Loucy (cell line): ENCODE results near the gene H3-3A.

ENCODE experiments used
- H2AFZ ChIP-seq: fragments of 200-600 bp; sonication (generic); 2 replicates; pipeline ENCODE4 v1.6.0; 2016; ENCODE audit warnings: antibody characterized with exemption, mild to moderate bottlenecking, low read length, moderate library complexity
- H3F3A ChIP-seq: fragments of 200-600 bp; 2 replicates; pipeline ENCODE4 v1.6.0; 2016; ENCODE audit warnings: antibody characterized with exemption, low read depth, mild to moderate bottlenecking
- H3K27me3 ChIP-seq: fragments of 200-600 bp; sonication (generic); 2 replicates; pipeline ENCODE4 v1.6.1; 2014; ENCODE audit warnings: low read length, mild to moderate bottlenecking; ENCODE audit not compliant: insufficient read depth, poor library complexity, severe bottlenecking
- H3K36me3 ChIP-seq: fragments of 200-600 bp; sonication (generic); 2 replicates; pipeline ENCODE4 v1.6.1; 2016; ENCODE audit warnings: low read length; ENCODE audit not compliant: insufficient read depth
- H3K4me1 ChIP-seq: fragments of 200-600 bp; sonication (generic); 2 replicates; pipeline ENCODE4 v1.5.1; 2014; ENCODE audit warnings: low read length, mild to moderate bottlenecking; ENCODE audit not compliant: insufficient read depth, poor library complexity, severe bottlenecking
- H3K4me2 ChIP-seq: fragments of 200-600 bp; sonication (generic); 2 replicates; pipeline ENCODE4 v1.6.0; 2014; ENCODE audit warnings: antibody characterized with exemption, low read length, low read depth, mild to moderate bottlenecking; ENCODE audit not compliant: poor library complexity, severe bottlenecking
- H3K4me3 ChIP-seq: fragments of 200-600 bp; sonication (generic); 2 replicates; pipeline ENCODE4 v1.5.1; 2014; ENCODE audit warnings: low read length, mild to moderate bottlenecking, mixed read lengths; ENCODE audit not compliant: poor library complexity, severe bottlenecking
- H3K79me2 ChIP-seq: fragments of 200-600 bp; sonication (generic); 2 replicates; pipeline ENCODE4 v1.6.1; 2014; ENCODE audit warnings: low read length; ENCODE audit not compliant: insufficient read depth
- H3K9ac ChIP-seq: fragments of 200-600 bp; sonication (generic); 2 replicates; pipeline ENCODE4 v1.6.0; 2014; ENCODE audit warnings: mild to moderate bottlenecking, low read depth, low read length, moderate library complexity; ENCODE audit not compliant: poor library complexity, severe bottlenecking
- H3K9me2 ChIP-seq: fragments of 200-600 bp; sonication (generic); replicated peaks from 2 replicates; pipeline ENCODE4 v1.6.1; 2016; ENCODE audit warnings: low read depth, low read length, mixed read lengths
- H3K9me3 ChIP-seq: fragments of 200-600 bp; sonication (generic); 2 replicates; pipeline ENCODE4 v1.6.1; 2014; ENCODE audit warnings: mild to moderate bottlenecking, antibody characterized with exemption, low read length, low read depth; ENCODE audit not compliant: insufficient read depth
- H4K20me1 ChIP-seq: fragments of 200-600 bp; sonication (generic); 2 replicates; pipeline ENCODE4 v1.6.0; 2014; ENCODE audit warnings: antibody characterized with exemption, low read length, mild to moderate bottlenecking; ENCODE audit not compliant: insufficient read depth, poor library complexity, severe bottlenecking
- EZH2phosphoT487 ChIP-seq: fragments of 200-600 bp; IDR thresholded peaks from 2 replicates; pipeline ENCODE4 v1.6.1; 2018; ENCODE audit warnings: antibody characterized with exemption, mild to moderate bottlenecking, moderate library complexity, borderline replicate concordance
- TF ChIP-seq, protein P1 (sequence below): fragments of 200-600 bp; sonication (generic); conservative IDR thresholded peaks from 2 replicates; pipeline ENCODE4 v1.5.1; 2014; ENCODE audit warnings: mild to moderate bottlenecking, antibody characterized with exemption, low read length

Gene H3-3A

DNA sequence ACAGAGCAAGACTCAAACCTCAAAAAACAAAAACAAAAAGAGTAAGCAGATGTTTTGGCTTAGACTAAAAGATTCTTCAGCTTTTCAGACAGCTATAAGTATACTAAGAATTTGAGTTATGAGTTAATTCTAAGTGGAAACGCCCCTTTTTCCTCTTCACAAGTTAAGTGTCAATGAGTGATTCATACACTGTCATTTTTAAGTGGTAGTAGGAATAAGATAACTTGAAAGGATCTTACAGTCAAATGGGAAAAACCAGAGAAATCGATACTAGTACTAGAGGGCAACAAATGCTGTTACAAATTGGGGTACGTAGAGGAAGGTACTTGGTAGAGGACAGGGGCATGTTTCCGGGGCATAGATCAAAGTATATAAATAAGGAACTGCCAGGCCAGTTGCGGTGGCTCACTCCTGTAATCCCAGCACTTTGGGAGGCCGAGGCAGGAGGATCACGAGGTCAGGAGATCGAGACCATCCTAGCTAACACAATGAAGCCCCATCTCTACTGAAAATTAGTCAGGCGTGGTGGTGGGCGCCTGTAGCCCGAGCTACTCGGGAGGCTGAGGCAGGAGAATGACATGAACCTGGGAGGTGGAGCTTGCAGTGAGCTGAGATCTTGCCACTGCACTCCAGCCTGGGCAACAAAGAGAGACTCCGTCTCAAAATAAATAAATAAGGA lies 7.4 kb downstream of the H3-3A start:
- Histone ChIP-seq H3K36me3 (peaks cover 89% of the 10 kb centered on the region), H3K4me1 (peaks cover 61% of the 10 kb centered on the region), H3K9ac (no peak overlapping the region), H3K9me2 (no peaks in the 10 kb centered on the region), H3K9me3 (no peaks in the 10 kb centered on the region), H3K79me2 (peaks cover 88% of the 10 kb centered on the region), H2AFZ (no peak overlapping the region), H3K4me2 (peak overlapping the region; percentile 99), H3K27me3 (no peaks in the 10 kb centered on the region), H3K4me3 (peak overlapping the region; percentile 95), H3F3A (peaks cover 21% of the 10 kb centered on the region; the same call in 1 of the 2 replicates), H4K20me1 (peaks cover 86% of the 10 kb centered on the region)
- TF ChIP-seq, protein P1, sequence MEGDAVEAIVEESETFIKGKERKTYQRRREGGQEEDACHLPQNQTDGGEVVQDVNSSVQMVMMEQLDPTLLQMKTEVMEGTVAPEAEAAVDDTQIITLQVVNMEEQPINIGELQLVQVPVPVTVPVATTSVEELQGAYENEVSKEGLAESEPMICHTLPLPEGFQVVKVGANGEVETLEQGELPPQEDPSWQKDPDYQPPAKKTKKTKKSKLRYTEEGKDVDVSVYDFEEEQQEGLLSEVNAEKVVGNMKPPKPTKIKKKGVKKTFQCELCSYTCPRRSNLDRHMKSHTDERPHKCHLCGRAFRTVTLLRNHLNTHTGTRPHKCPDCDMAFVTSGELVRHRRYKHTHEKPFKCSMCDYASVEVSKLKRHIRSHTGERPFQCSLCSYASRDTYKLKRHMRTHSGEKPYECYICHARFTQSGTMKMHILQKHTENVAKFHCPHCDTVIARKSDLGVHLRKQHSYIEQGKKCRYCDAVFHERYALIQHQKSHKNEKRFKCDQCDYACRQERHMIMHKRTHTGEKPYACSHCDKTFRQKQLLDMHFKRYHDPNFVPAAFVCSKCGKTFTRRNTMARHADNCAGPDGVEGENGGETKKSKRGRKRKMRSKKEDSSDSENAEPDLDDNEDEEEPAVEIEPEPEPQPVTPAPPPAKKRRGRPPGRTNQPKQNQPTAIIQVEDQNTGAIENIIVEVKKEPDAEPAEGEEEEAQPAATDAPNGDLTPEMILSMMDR, result no peak
- TF ChIP-seq EZH2phosphoT487, result no peak

DNA sequence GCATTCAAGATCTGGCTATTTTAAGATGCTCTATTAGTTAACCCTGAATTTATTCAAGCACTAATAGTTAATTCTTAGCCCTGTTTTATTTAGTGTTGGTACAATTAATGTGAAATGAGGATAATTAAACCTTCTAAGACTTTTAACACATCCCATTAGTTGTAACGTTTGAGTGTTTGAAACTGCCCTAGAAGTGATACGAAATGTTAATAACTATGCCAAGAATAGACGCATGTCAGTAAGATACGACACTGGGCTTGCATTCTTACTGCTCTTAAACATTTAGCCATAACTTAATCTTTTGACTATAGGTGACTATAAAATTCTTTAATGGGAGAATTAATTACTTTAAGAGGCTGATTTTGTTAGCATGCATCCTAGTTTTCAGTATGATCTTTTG lies 9.8 kb downstream of the H3-3A start:
- H3K36me3 ChIP-seq, result peaks cover 76% of the 10 kb centered on the region
- no peaks in the 10 kb centered on the region for H3K9me2 ChIP-seq
- H3K9ac ChIP-seq, result peak overlapping the region; percentile 40
- H3K79me2 ChIP-seq, result peaks cover 64% of the 10 kb centered on the region
- TF ChIP-seq, protein P1, result no peak
- no peak for TF ChIP-seq EZH2phosphoT487
- peaks cover 21% of the 10 kb centered on the region; the same call in 1 of the 2 replicates for H3F3A ChIP-seq
- no peaks in the 10 kb centered on the region for H3K9me3 ChIP-seq
- H3K4me1 ChIP-seq, result peaks cover 40% of the 10 kb centered on the region
- peak overlapping the region; percentile 61 for H3K4me2 ChIP-seq
- H3K4me3 ChIP-seq, result peak overlapping the region; percentile 51
- H2AFZ ChIP-seq, result no peak overlapping the region
- H3K27me3 ChIP-seq, result no peaks in the 10 kb centered on the region
- peaks cover 62% of the 10 kb centered on the region for H4K20me1 ChIP-seq

DNA sequence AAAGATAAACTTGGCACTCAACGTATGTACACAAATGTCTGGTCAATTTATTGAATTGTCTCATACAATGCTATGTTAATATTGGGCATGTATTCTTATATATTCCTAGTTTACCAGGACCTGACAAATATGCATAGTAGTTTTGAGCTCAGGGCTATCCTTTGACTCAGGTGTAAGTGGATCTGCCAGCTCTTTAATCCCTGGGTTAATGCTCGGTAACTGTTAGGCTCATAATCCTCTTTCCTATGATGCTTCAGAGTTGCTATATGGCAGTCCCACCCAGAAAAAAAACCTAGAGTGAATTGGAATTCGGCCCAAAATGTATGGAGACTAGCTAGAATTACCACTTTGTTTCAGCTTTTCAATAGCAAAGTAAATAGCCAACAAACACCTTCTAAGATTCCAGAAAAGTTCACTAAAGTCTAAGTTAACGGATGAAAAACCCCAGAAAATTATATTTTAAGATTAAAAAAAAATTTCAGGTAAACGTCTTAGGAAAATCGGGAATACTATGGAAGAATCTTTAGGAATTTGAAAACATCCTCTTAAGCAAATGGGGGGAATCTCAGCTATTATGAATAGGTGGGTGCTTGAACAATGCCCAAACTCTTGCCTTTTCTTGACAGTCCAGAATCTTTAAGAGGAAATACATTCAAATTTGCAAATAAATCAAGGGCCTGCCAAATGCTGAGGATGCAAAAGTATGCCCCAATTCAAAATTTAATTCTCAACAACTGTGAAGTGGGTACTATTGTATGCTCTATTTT lies 10.9 kb downstream of the H3-3A start:
- Histone ChIP-seq H3K9ac (no peak overlapping the region), H3K9me2 (no peaks in the 10 kb centered on the region), H3K79me2 (peaks cover 54% of the 10 kb centered on the region), H3F3A (peaks cover 21% of the 10 kb centered on the region; the same call in 1 of the 2 replicates), H3K4me3 (no peak overlapping the region), H3K36me3 (peaks cover 66% of the 10 kb centered on the region), H3K27me3 (no peaks in the 10 kb centered on the region), H2AFZ (no peak overlapping the region), H3K4me1 (peaks cover 30% of the 10 kb centered on the region), H4K20me1 (peaks cover 52% of the 10 kb centered on the region), H3K4me2 (peak overlapping the region; percentile 61), H3K9me3 (no peaks in the 10 kb centered on the region)
- TF ChIP-seq, protein P1, result no peak
- no peak for TF ChIP-seq EZH2phosphoT487
